ENCODE data around the gene FZR1. TPM values are rescaled to one million over a fixed set of nuclear protein-coding genes. Genes with fewer than 3 reads are reported as not detected.
"Not testable (repeated sequence)": the region's sequence is repeated elsewhere in the genome, so short reads cannot be mapped to it uniquely, and the experiment has no call there.

FZR1 gene
- total RNA-seq, 1 donor from 2014 or later, result 20.7 TPM

- intact Hi-C loops (cut with micrococcal nuclease), result no loop called here
- H3K27ac ChIP-seq (replicated peaks), result no peak overlapping the region
- no peaks in the 10 kb centered on the region for H3K9me3 ChIP-seq (replicated peaks)
- no peak for DNase-seq
- H3K36me3 ChIP-seq, result peaks cover 75% of the 10 kb centered on the region
- no peak for TF ChIP-seq CTCF (IDR thresholded peaks at IDR 0.05; ENCODE audit: borderline replicate concordance)
- no peaks in the 10 kb centered on the region for H3K4me1 ChIP-seq
- no peaks in the 10 kb centered on the region for H3K27me3 ChIP-seq (ENCODE audit: low read depth)
- H3K4me3 ChIP-seq, result no peak overlapping the region
Observed at GRCh38 chr19:3528080-3528479, 22.0 kb downstream of the FZR1 start.

DNA sequence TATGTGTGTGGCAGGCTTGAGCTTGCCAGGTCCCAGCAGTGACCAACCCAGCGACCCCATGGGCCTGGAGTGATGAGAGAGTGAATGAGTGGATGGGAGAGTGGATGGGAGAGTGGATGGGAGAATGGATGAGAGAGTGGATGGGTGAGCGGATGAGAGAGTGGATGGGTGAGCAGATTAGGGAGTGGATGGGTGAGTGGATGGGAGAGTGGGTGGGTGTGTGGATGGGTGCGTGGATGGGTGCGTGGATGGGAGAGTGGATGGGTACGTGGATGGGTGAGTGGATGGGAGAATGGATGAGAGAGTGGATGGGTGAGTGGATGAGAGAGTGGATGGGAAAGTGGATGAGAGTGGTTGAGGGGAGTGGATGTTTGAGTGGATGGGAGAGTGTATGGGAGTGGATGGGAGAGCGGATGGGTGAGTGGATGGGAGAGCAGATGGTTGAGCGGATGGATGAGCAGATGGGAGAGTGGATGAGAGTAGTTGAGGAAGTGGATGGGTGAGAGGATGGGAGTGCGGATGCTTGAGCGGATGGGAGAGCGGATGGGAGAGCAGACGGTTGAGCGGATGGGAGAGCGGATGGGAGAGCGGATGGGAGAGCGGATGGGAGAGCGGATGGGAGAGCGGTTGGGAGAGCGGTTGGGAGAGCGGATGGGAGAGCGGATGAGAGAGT, 22.6 kb downstream of the FZR1 start:
- no peaks in the 10 kb centered on the region for H3K9me3 ChIP-seq (replicated peaks)
- TF ChIP-seq CTCF (IDR thresholded peaks at IDR 0.05; ENCODE audit: borderline replicate concordance), result no peak
- H3K27ac ChIP-seq (replicated peaks), result no peak overlapping the region
- no peak overlapping the region for H3K4me3 ChIP-seq
- intact Hi-C loops (cut with micrococcal nuclease), result no loop called here
- DNase-seq, result no peak
- no peaks in the 10 kb centered on the region for H3K27me3 ChIP-seq (ENCODE audit: low read depth)
- peaks cover 75% of the 10 kb centered on the region for H3K36me3 ChIP-seq
- no peaks in the 10 kb centered on the region for H3K4me1 ChIP-seq

GRCh38 chr19:3529299-3529698, 23.2 kb downstream of the FZR1 start:
- H3K9me3 ChIP-seq (replicated peaks); H3K4me1 ChIP-seq; H3K27me3 ChIP-seq (ENCODE audit: low read depth); H3K27ac ChIP-seq (replicated peaks); H3K4me3 ChIP-seq; intact Hi-C loops (cut with micrococcal nuclease); DNase-seq: not testable (repeated sequence)
- H3K36me3 ChIP-seq, result peaks cover 74% of the 10 kb centered on the region

DNA sequence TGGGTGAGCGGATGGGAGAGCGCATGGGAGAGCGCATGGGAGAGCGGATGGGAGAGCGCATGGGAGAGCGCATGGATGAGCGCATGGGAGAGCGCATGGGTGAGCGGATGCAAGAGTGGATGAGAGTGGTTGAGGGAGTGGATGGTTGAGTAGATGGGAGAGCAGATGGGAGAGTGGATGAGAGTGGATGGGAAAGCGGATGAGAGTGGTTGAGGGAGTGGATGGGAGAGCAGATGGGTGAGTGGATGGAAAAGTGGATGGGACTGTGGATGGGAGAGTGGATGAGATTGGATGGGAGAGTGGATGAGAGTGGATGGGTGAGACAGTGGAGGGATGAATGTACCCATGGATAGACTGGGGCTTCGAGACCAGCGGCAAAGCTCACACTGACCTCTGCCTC, 24.3 kb downstream of the FZR1 start:
- Histone ChIP-seq H3K4me3 (no peak overlapping the region), H3K9me3 (replicated peaks) (no peaks in the 10 kb centered on the region), H3K36me3 (peaks cover 76% of the 10 kb centered on the region), H3K27ac (replicated peaks) (no peak overlapping the region), H3K27me3 (ENCODE audit: low read depth) (no peaks in the 10 kb centered on the region), H3K4me1 (no peaks in the 10 kb centered on the region)
- no peak for TF ChIP-seq CTCF (IDR thresholded peaks at IDR 0.05; ENCODE audit: borderline replicate concordance)
- intact Hi-C loops (cut with micrococcal nuclease), result no loop called here
- DNase-seq, result no peak

DNA sequence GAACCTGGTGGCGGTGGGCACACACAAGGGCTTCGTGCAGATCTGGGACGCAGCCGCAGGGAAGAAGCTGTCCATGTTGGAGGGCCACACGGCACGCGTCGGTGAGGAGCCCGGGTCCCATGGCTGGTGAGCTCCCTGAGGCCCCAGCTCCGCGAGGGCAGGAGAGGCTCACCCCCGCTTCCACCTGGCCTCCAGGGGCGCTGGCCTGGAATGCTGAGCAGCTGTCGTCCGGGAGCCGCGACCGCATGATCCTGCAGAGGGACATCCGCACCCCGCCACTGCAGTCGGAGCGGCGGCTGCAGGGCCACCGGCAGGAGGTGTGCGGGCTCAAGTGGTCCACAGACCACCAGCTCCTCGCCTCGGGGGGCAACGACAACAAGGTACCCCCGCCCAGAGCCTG, 25.6 kb downstream of the FZR1 start:
- Histone ChIP-seq H3K27ac (replicated peaks) (no peak overlapping the region), H3K36me3 (peaks cover 77% of the 10 kb centered on the region), H3K4me3 (no peak overlapping the region), H3K27me3 (ENCODE audit: low read depth) (no peaks in the 10 kb centered on the region), H3K9me3 (replicated peaks) (no peaks in the 10 kb centered on the region), H3K4me1 (peaks cover 2% of the 10 kb centered on the region)
- intact Hi-C loops (cut with micrococcal nuclease), result no loop called here
- DNase-seq, result no peak
- TF ChIP-seq CTCF (IDR thresholded peaks at IDR 0.05; ENCODE audit: borderline replicate concordance), result no peak

DNA sequence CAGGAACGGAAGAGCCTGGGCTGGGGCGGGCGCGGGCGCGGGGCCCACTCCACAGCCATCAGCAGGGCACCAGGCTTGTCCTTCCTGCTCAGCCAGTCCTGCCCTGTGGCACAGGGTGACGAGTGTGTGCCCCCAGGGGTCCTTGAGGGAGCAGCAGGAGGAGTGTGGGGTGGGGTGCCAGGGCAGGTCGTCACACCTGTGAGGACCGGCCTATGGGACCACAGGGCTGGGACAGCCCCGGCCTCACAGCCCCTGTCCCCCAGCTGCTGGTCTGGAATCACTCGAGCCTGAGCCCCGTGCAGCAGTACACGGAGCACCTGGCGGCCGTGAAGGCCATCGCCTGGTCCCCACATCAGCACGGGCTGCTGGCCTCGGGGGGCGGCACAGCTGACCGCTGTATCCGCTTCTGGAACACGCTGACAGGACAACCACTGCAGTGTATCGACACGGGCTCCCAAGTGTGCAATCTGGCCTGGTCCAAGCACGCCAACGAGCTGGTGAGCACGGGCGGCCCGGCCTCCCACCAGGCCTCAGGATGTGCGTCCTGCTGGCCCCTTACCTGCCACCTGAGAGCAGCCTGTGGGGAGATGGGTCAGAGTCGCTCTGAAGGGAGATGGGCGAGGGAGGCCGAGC, 26.2 kb downstream of the FZR1 start:
- Histone ChIP-seq H3K4me3 (no peak overlapping the region), H3K27me3 (ENCODE audit: low read depth) (no peaks in the 10 kb centered on the region), H3K4me1 (peaks cover 8% of the 10 kb centered on the region), H3K27ac (replicated peaks) (no peak overlapping the region), H3K36me3 (peaks cover 71% of the 10 kb centered on the region), H3K9me3 (replicated peaks) (no peaks in the 10 kb centered on the region)
- DNase-seq, result no peak
- TF ChIP-seq CTCF (IDR thresholded peaks at IDR 0.05; ENCODE audit: borderline replicate concordance), result no peak
- intact Hi-C loops (cut with micrococcal nuclease), result no loop called here

All from left ventricle myocardium inferior (tissue), 1 donor.